ENCODE data around the gene TFE3. TPM values are rescaled to one million over a fixed set of nuclear protein-coding genes. Genes with fewer than 3 reads are reported as not detected.

TFE3 gene
- total RNA-seq, 4 donors from 2014 or later = 16.7 to 75.0 (median 38.7) TPM

GRCh38 chrX:49000636-49001035, 42.5 kb downstream of the TFE3 start:
- H3K9me3 ChIP-seq = no peaks in the 10 kb centered on the region
- DNase-seq = no peak
- TF ChIP-seq POLR2A (IDR thresholded peaks at IDR 0.05) (no peak), CTCF (IDR thresholded peaks at IDR 0.05) (no peak)
- no peaks in the 10 kb centered on the region for H3K36me3 ChIP-seq
- intact Hi-C loops (cut with DNase I; ENCODE audit: low total_unique reads) = no loop called here
- H3K27ac ChIP-seq = no peak overlapping the region
- H3K27me3 ChIP-seq = no peaks in the 10 kb centered on the region
- no peaks in the 10 kb centered on the region for H3K4me1 ChIP-seq
- no peak overlapping the region for H3K4me3 ChIP-seq

- H3K9me3 ChIP-seq = no peaks in the 10 kb centered on the region
- H3K36me3 ChIP-seq = no peaks in the 10 kb centered on the region
- no peak for DNase-seq
- intact Hi-C loops (cut with DNase I; ENCODE audit: low total_unique reads) = no loop called here
- H3K27ac ChIP-seq = no peak overlapping the region
- H3K4me3 ChIP-seq = no peak overlapping the region
- TF ChIP-seq CTCF (IDR thresholded peaks at IDR 0.05) (no peak), POLR2A (IDR thresholded peaks at IDR 0.05) (no peak)
- no peaks in the 10 kb centered on the region for H3K4me1 ChIP-seq
- H3K27me3 ChIP-seq = no peaks in the 10 kb centered on the region
These were observed 44.1 kb downstream of the TFE3 start for GRCh38 chrX:48999030-48999429.

- TF ChIP-seq CTCF (IDR thresholded peaks at IDR 0.05) = no peak
- no peak for TF ChIP-seq POLR2A (IDR thresholded peaks at IDR 0.05)
- DNase-seq = no peak
- intact Hi-C loops (cut with DNase I; ENCODE audit: low total_unique reads) = no loop called here
These were observed 44.8 kb downstream of the TFE3 start for GRCh38 chrX:48998391-48998790.

GRCh38 chrX:48997865-48998264, 45.3 kb downstream of the TFE3 start:
- no peak overlapping the region for H3K4me3 ChIP-seq
- intact Hi-C loops (cut with DNase I; ENCODE audit: low total_unique reads) = no loop called here
- H3K27ac ChIP-seq = no peak overlapping the region
- H3K27me3 ChIP-seq = no peaks in the 10 kb centered on the region
- TF ChIP-seq CTCF (IDR thresholded peaks at IDR 0.05) (no peak), POLR2A (IDR thresholded peaks at IDR 0.05) (no peak)
- H3K4me1 ChIP-seq = no peaks in the 10 kb centered on the region
- no peaks in the 10 kb centered on the region for H3K9me3 ChIP-seq
- no peaks in the 10 kb centered on the region for H3K36me3 ChIP-seq
- DNase-seq = no peak

More at GRCh38 chrX:48998391-48998790, 44.8 kb downstream of the TFE3 start:
- no peak overlapping the region for H3K27ac ChIP-seq
- no peaks in the 10 kb centered on the region for H3K4me1 ChIP-seq
- no peaks in the 10 kb centered on the region for H3K27me3 ChIP-seq
- H3K9me3 ChIP-seq = no peaks in the 10 kb centered on the region
- H3K4me3 ChIP-seq = no peak overlapping the region
- H3K36me3 ChIP-seq = no peaks in the 10 kb centered on the region

GRCh38 chrX:48997455-48997854, 45.7 kb downstream of the TFE3 start:
- no peaks in the 10 kb centered on the region for H3K9me3 ChIP-seq
- no peak overlapping the region for H3K4me3 ChIP-seq
- no peaks in the 10 kb centered on the region for H3K27me3 ChIP-seq
- H3K4me1 ChIP-seq = no peaks in the 10 kb centered on the region
- no peak overlapping the region for H3K27ac ChIP-seq
- TF ChIP-seq CTCF (IDR thresholded peaks at IDR 0.05) = no peak
- no peak for TF ChIP-seq POLR2A (IDR thresholded peaks at IDR 0.05)
- H3K36me3 ChIP-seq = no peaks in the 10 kb centered on the region
- intact Hi-C loops (cut with DNase I; ENCODE audit: low total_unique reads) = no loop called here
- no peak for DNase-seq

All from uterus (tissue), 4 donors.